Mammary epithelial cell (primary cell): ENCODE results near the gene NTMT1.

ENCODE experiments used
- CTCF ChIP-seq, 2 donors: IDR thresholded peaks in 1 of 2; conservative IDR thresholded peaks in 1 of 2; 2 replicates each; pipeline ENCODE4 v1.5.1; 2011 to 2012; ENCODE audit warnings: inconsistent platforms in 2 of 2, low read length in 2 of 2, mild to moderate bottlenecking in 2 of 2, control low read depth in 1 of 2, low read depth in 1 of 2; ENCODE audit not compliant: insufficient read depth in 1 of 2; ENCODE audit errors: extremely low read depth in 1 of 2
- EZH2 ChIP-seq: IDR thresholded peaks from 2 replicates; pipeline ENCODE4 v1.6.1; 2012; ENCODE audit warnings: low read length, inconsistent platforms, borderline replicate concordance

- TF ChIP-seq CTCF (conservative IDR thresholded peaks at IDR 0.05 in 1 of 2, IDR thresholded peaks at IDR 0.05 in 1 of 2; ENCODE audit: extremely low read depth in 1 of 2, insufficient read depth in 1 of 2, low read depth in 1 of 2, low read length in 2 of 2) (no peak), EZH2 (no peak)
Measured at GRCh38 chr9:129611307-129611800, 14.6 kb upstream of the NTMT1 start.
